Gastrocnemius medialis (tissue), 4 donors: ENCODE results near the gene BAMBI. TPM values are rescaled to one million over a fixed set of nuclear protein-coding genes. Genes with fewer than 3 reads are reported as not detected.
A peak's percentile ranks its signal among the peaks of the same experiment; 100 is the strongest.
"Not testable (repeated sequence)": the region's sequence is repeated elsewhere in the genome, so short reads cannot be mapped to it uniquely, and the experiment has no call there.

Experiments used
- ATAC-seq, 2 donors: fragments of 150-250 bp; one replicate each; pipeline ENCODE4 v1.9.1; 2016
- DNase-seq, 2 donors: peaks; one replicate each; pipeline ENCODE4 v3.0.0-alpha.2; 2019
- H3K27ac ChIP-seq, 4 donors: fragments of 200-600 bp; sonication (generic); 1 replicate in 1 of 4; 2 replicates in 3 of 4; pipeline ENCODE4 v1.5.1; 2016 to 2018; ENCODE audit warnings: mild to moderate bottlenecking in 2 of 4, moderate library complexity in 1 of 4
- H3K27me3 ChIP-seq, 3 donors: fragments of 200-600 bp; sonication (generic) in 2 of 3; 1 replicate in 1 of 3; 2 replicates in 2 of 3; pipeline versions ENCODE4 v1.5.1 to v1.6.0; 2016 to 2019; ENCODE audit warnings: mild to moderate bottlenecking in 1 of 3, moderate library complexity in 1 of 3
- H3K36me3 ChIP-seq, 2 donors: fragments of 200-600 bp; sonication (generic) in 1 of 2; one replicate each; pipeline ENCODE4 v1.5.1; 2017 to 2018
- H3K4me1 ChIP-seq, 2 donors: fragments of 200-600 bp; sonication (generic) in 1 of 2; one replicate each; pipeline ENCODE4 v1.5.1; 2016 to 2017; ENCODE audit warnings: mild to moderate bottlenecking in 2 of 2
- H3K4me3 ChIP-seq, 4 donors: fragments of 200-600 bp; sonication (generic) in 3 of 4; 1 replicate in 1 of 4; 2 replicates in 3 of 4; pipeline ENCODE4 v1.5.1; 2016 to 2019; ENCODE audit warnings: mild to moderate bottlenecking in 2 of 4
- H3K9me3 ChIP-seq, 3 donors: fragments of 200-600 bp; sonication (generic) in 2 of 3; 1 replicate in 1 of 3; 2 replicates in 2 of 3; pipeline ENCODE4 v1.5.1; 2016 to 2019
- POLR2A ChIP-seq, 2 donors: fragments of 450-650 bp; IDR thresholded peaks; one replicate each; pipeline ENCODE4 v1.6.1; 2017; ENCODE audit warnings: antibody characterized with exemption in 2 of 2, mild to moderate bottlenecking in 2 of 2, moderate library complexity in 2 of 2
- in situ Hi-C, 4 donors: fragments of 200-750 bp; cut with MboI; loops; one replicate each; pipeline versions ENCODE4 v1.15.0 to v1.8.0; 2017; ENCODE audit warnings: low sequenced_read_pairs in 4 of 4
- intact Hi-C: fragments of 100-400 bp; cut with DNase I; formaldehyde crosslinking; loops from one replicate; pipeline ENCODE4 v1.15.1; 2023; ENCODE audit warnings: low total_unique reads
- total RNA-seq, 4 donors: library from RNA; depleted of rRNA; stranded (reverse); fragments of >200 nt; gene quantifications; one replicate each; pipeline versions ENCODE4 v1.1.0 to v1.2.3, GENCODE V29; 2016
- TF ChIP-seq, protein P1 (sequence below), 5 experiments: fragments of 450-650 bp in 3 of 5; fragments of 200-600 bp in 2 of 5; sonication (generic) in 2 of 5; IDR thresholded peaks in 4 of 5; conservative IDR thresholded peaks in 1 of 5; 1 replicate in 4 of 5; 2 replicates in 1 of 5; pipeline ENCODE4 v1.5.1; 2016 to 2019; ENCODE audit warnings: antibody characterized with exemption in 5 of 5, mild to moderate bottlenecking in 3 of 5, moderate library complexity in 3 of 5

Gene BAMBI
- total RNA-seq, 4 donors from 2014 or later, result 0.31 to 1.8 (median 0.82) TPM; not detected in 1

DNA sequence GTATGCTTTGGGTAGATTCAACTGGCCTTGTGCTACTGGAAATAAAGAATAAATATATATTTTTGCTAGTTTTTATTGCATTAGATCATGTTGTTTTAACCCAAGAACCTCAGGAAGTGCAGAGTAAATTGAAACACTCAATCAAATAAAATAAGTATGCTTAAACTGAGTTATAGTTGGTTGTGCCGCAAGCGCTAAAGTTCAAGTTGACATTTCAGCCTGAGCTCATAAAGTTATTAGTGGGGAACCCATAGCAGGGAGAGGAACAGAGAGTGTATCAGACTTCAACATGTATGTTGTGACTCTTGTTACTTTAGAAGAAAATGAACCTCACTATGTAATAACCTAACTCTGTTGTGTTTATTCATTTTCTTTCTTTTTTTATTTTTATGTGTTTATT, 25.2 kb upstream of the BAMBI start:
- TF ChIP-seq, protein P1, sequence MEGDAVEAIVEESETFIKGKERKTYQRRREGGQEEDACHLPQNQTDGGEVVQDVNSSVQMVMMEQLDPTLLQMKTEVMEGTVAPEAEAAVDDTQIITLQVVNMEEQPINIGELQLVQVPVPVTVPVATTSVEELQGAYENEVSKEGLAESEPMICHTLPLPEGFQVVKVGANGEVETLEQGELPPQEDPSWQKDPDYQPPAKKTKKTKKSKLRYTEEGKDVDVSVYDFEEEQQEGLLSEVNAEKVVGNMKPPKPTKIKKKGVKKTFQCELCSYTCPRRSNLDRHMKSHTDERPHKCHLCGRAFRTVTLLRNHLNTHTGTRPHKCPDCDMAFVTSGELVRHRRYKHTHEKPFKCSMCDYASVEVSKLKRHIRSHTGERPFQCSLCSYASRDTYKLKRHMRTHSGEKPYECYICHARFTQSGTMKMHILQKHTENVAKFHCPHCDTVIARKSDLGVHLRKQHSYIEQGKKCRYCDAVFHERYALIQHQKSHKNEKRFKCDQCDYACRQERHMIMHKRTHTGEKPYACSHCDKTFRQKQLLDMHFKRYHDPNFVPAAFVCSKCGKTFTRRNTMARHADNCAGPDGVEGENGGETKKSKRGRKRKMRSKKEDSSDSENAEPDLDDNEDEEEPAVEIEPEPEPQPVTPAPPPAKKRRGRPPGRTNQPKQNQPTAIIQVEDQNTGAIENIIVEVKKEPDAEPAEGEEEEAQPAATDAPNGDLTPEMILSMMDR (IDR thresholded peaks at IDR 0.05 in 4 of 5, conservative IDR thresholded peaks at IDR 0.05 in 1 of 5), result no peak
- no peak for TF ChIP-seq POLR2A (IDR thresholded peaks at IDR 0.05)
- in situ Hi-C loops, result no loop called here
- H3K36me3 ChIP-seq, result no peaks in the 10 kb centered on the region
- ATAC-seq (no peak), DNase-seq (no peak)
- intact Hi-C loops, result no loop called here
- no peaks in the 10 kb centered on the region for H3K9me3 ChIP-seq
- no peak overlapping the region for H3K27ac ChIP-seq
- H3K4me3 ChIP-seq, result no peak overlapping the region
- H3K4me1 ChIP-seq, result no peaks in the 10 kb centered on the region
- no peaks in the 10 kb centered on the region for H3K27me3 ChIP-seq

DNA sequence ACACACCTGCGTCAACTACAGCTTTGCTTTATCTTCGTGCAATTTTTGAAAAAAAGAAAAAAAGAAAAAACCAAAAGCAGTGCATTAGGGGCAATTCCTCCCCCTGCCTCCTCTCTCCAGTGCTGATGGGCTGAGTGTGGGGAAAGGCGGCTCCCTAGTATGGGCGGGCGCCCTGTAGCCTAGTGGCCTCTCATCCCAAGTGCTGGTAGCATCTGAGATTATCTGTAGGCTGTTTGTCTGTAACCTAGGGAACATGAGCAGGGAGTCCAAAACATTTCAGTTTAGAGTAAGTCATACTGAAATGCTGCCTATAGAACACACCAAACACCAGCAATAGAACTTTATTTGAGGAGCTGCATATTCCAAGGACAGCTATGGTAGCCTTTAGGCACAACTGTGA, 24.6 kb upstream of the BAMBI start:
- no peak overlapping the region for H3K27ac ChIP-seq
- TF ChIP-seq POLR2A (IDR thresholded peaks at IDR 0.05), result no peak
- TF ChIP-seq, protein P1 (IDR thresholded peaks at IDR 0.05 in 4 of 5, conservative IDR thresholded peaks at IDR 0.05 in 1 of 5), result no peak
- in situ Hi-C loops, result no loop called here
- H3K9me3 ChIP-seq, result no peaks in the 10 kb centered on the region
- intact Hi-C loops, result no loop called here
- no peak overlapping the region for H3K4me3 ChIP-seq
- no peaks in the 10 kb centered on the region for H3K4me1 ChIP-seq
- ATAC-seq (no peak), DNase-seq (no peak)
- no peaks in the 10 kb centered on the region for H3K27me3 ChIP-seq
- H3K36me3 ChIP-seq, result no peaks in the 10 kb centered on the region

DNA sequence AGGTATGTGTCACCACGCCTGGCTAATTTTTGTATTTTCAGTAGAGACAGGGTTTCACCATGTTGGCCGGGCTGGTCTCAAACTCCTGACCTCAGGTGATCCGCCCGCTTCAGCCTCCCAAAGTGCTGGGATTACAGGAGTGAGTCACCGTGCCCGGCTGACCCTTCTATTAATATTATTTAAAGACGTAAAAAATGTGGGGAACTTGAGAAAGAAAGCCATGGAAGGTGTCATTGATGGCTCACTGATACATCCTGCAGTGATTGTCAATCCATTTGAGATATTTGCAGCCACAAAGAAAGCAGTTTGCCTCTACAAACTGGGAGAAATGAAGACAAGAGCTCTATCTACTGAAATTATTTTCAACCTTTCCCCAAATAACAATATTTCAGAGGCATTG, 18.5 kb upstream of the BAMBI start:
- ATAC-seq, intact Hi-C loops, DNase-seq, H3K27ac ChIP-seq, H3K4me3 ChIP-seq, H3K36me3 ChIP-seq, H3K27me3 ChIP-seq, H3K4me1 ChIP-seq, H3K9me3 ChIP-seq, in situ Hi-C loops: not testable (repeated sequence)

DNA sequence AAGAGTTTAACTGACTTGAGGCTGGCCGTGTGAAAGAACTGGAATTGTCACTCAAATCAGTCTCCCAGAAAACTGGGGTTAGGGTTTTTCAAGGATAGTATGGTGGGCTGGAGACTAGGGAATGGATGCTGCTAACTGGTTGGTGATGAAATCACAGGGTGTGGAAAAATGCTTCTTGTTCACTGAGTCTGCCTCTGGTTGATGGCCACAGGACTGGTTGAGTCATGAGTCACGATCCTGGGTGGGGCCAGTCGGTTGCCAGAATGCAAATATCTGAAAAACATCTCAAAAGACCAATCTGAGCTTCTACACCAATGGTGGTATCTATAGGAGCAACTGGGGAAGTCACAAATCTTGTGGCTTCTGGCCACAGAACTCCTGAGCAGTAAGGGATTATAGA, 16.3 kb upstream of the BAMBI start:
- DNase-seq (no peak), ATAC-seq (no peak)
- no peaks in the 10 kb centered on the region for H3K27me3 ChIP-seq

DNA sequence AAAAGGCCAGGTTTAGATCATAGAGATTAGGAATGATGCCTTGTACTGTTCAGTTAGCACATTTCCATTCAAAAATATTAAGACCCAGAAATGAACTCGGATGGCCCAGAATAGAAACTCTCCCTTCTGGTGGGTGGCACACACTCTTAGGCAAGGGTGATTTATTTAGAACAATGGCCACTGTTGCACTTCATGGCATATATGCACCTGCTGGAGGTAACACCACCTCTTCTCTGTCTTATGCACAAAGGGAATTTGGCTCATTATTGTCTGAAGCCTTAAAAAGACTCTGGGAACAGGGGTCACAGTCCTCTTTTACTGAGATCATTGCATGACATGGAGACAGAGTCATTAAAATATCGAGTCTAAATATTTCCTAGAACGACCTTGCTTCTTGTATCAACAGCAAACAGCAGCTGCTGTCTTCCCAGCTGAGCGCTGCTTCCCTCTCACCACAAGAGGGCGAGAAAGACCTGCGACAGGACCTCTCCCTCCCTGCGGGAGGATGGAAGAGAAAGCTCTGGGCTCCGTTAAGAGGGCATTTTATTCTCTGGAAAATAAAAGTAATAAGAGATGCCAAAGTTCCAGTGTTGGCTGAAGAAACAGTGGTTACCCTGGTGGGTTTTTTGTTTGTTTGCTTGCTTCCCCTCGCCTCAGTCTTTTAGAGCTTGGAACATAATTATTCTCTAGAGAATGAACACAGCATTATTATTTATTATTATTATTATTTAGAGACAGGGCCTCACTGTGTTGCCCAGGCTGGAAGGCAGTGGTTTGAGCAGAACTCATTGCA, 13.5 kb upstream of the BAMBI start:
- Histone ChIP-seq H3K4me3 (no peak overlapping the region), H3K27me3 (peaks cover 11 to 15% (median 14%) of the 10 kb centered on the region in 3 donors), H3K27ac (no peak overlapping the region), H3K36me3 (no peaks in the 10 kb centered on the region), H3K4me1 (peaks cover 4 to 7% of the 10 kb centered on the region in 2 donors), H3K9me3 (no peaks in the 10 kb centered on the region)
- in situ Hi-C loops, result loop anchor here (5.0 to 10.0 kb wide), 2 partner anchors 329 to 641 kb away; no protein-coding TSS in a partner anchor
- intact Hi-C loops, result loop anchor here (1.0 to 5.0 kb wide), 3 partner anchors 328 to 641 kb away; no protein-coding TSS in a partner anchor
- peak; percentile 83 to 93 for ATAC-seq
- peak; percentile 59 to 62 for DNase-seq
- no peak for TF ChIP-seq POLR2A (IDR thresholded peaks at IDR 0.05)
- TF ChIP-seq, protein P1 (IDR thresholded peaks at IDR 0.05 in 4 of 5, conservative IDR thresholded peaks at IDR 0.05 in 1 of 5), result peak; percentile 85 to 96 (median 88)

More for the DNA sequence above, 16.3 kb upstream of the BAMBI start:
- H3K9me3 ChIP-seq, result no peaks in the 10 kb centered on the region
- in situ Hi-C loops, result loop anchor here (5.0 to 10.0 kb wide), 2 partner anchors 331 to 644 kb away; no protein-coding TSS in a partner anchor
- H3K4me1 ChIP-seq, result peaks cover 0 to 3% of the 10 kb centered on the region in 2 donors
- TF ChIP-seq, protein P1 (IDR thresholded peaks at IDR 0.05 in 4 of 5, conservative IDR thresholded peaks at IDR 0.05 in 1 of 5), result no peak
- TF ChIP-seq POLR2A (IDR thresholded peaks at IDR 0.05), result no peak
- no peak overlapping the region for H3K27ac ChIP-seq
- intact Hi-C loops, result loop anchor here (5.0 kb wide), 1 partner anchor 471 kb away; no protein-coding TSS in a partner anchor
- H3K4me3 ChIP-seq, result no peak overlapping the region
- no peaks in the 10 kb centered on the region for H3K36me3 ChIP-seq
